Spleen (tissue), 7 donors: Measurements from ENCODE around the gene HHAT.

Experiments used
- POLR2A ChIP-seq, 3 donors: fragments of 450-650 bp; IDR thresholded peaks; one replicate each; pipeline ENCODE4 v1.5.1; 2017; ENCODE audit warnings: antibody characterized with exemption in 3 of 3, mild to moderate bottlenecking in 1 of 3
- TF ChIP-seq, protein P1 (sequence below), 11 experiments: fragments of 200-600 bp in 7 of 11; fragments of 450-650 bp in 4 of 11; sonication (generic) in 4 of 11; IDR thresholded peaks in 8 of 11; conservative IDR thresholded peaks in 3 of 11; 1 replicate in 7 of 11; 2 replicates in 4 of 11; pipeline versions ENCODE4 v1.4.0 to v1.8.0; 2016 to 2021; ENCODE audit warnings: antibody characterized with exemption in 11 of 11, inconsistent platforms in 4 of 11, mild to moderate bottlenecking in 1 of 11
- donor health status: DM: no; HTN: no; CAD: no; lungs with moderate emphysema.
- donor health status: DM: no; HTN: no; CAD: no.
- donor health status: DM: no; HTN: no; CAD: no.

DNA sequence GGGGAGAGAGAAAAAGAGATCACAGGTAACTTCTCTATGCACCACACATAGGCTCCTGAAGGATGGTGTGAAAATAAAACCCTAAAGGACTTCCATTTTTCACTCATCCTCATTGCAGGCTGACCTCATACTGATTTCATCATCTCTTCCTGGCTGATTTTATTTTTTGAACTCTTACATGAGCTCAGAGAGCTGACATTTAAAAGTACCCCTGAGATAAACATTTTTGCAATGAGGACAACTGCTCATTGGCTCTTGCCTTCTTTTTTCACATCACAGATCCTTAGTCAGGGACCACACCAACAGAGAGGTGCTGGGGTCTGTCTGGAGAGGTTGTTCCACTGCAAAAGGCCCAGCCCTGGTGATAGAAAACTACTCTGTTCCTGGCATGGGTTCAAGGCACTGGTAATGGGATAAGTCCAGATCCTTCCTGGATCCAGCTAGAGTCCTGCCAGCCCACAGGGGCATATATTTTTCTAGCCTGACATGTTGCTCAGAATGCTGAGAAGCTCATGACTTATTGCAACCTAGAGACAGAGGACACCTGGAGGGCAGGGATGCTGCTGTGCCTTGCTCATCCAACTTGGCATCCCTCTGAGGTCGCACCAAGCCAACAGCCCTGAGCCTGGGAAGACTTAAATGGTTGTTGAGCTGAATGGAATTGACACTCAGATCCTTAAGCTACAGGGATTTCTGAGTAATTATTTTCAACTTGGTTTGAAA is 360.0 kb downstream of the HHAT start:
- TF ChIP-seq, protein P1, sequence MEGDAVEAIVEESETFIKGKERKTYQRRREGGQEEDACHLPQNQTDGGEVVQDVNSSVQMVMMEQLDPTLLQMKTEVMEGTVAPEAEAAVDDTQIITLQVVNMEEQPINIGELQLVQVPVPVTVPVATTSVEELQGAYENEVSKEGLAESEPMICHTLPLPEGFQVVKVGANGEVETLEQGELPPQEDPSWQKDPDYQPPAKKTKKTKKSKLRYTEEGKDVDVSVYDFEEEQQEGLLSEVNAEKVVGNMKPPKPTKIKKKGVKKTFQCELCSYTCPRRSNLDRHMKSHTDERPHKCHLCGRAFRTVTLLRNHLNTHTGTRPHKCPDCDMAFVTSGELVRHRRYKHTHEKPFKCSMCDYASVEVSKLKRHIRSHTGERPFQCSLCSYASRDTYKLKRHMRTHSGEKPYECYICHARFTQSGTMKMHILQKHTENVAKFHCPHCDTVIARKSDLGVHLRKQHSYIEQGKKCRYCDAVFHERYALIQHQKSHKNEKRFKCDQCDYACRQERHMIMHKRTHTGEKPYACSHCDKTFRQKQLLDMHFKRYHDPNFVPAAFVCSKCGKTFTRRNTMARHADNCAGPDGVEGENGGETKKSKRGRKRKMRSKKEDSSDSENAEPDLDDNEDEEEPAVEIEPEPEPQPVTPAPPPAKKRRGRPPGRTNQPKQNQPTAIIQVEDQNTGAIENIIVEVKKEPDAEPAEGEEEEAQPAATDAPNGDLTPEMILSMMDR (IDR thresholded peaks at IDR 0.05 in 8 of 11, conservative IDR thresholded peaks at IDR 0.05 in 3 of 11) = no peak
- no peak for TF ChIP-seq POLR2A (IDR thresholded peaks at IDR 0.05)
